Astrocyte of the cerebellum (primary cell): ENCODE results near the gene CIT.

Experiments used
- DNase-seq: peaks from one replicate; pipeline ENCODE4 v3.0.0-alpha.2; 2011; ENCODE audit warnings: low read depth
- H3K4me3 ChIP-seq: 2 replicates; pipeline ENCODE4 v1.5.1; 2011; ENCODE audit warnings: mild to moderate bottlenecking, low read depth, low read length, moderate library complexity
- in situ Hi-C: cut with HindIII; loops from 2 replicates; pipeline ENCODE4 v1.10.0; 2017; ENCODE audit warnings: low sequenced_read_pairs
- TF ChIP-seq, protein P1 (sequence below): IDR thresholded peaks from 2 replicates; pipeline ENCODE4 v1.5.1; 2012; ENCODE audit warnings: low read length, low read depth, moderate library complexity, mild to moderate bottlenecking; ENCODE audit errors: missing control alignments

CIT gene

DNA sequence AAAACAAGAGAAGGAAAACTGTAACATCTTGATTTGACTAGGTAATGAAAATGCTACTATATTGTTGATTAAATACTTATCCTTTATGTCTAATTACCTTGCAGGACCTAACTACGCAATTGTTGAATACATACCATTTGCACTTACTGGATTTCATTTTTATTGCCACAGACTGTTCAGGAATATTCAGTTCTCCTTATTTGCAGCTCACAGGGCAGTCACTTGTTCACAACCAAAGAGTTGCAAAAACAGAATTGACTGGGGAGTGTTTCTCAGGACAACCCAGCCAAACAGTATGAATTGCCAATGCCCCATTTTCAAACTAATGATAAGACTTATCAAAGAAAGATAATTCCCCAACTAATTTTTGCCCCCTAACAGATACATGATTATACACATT, 49.4 kb downstream of the CIT start:
- H3K4me3 ChIP-seq: no peak overlapping the region
- in situ Hi-C loops: no loop called here
- TF ChIP-seq, protein P1, sequence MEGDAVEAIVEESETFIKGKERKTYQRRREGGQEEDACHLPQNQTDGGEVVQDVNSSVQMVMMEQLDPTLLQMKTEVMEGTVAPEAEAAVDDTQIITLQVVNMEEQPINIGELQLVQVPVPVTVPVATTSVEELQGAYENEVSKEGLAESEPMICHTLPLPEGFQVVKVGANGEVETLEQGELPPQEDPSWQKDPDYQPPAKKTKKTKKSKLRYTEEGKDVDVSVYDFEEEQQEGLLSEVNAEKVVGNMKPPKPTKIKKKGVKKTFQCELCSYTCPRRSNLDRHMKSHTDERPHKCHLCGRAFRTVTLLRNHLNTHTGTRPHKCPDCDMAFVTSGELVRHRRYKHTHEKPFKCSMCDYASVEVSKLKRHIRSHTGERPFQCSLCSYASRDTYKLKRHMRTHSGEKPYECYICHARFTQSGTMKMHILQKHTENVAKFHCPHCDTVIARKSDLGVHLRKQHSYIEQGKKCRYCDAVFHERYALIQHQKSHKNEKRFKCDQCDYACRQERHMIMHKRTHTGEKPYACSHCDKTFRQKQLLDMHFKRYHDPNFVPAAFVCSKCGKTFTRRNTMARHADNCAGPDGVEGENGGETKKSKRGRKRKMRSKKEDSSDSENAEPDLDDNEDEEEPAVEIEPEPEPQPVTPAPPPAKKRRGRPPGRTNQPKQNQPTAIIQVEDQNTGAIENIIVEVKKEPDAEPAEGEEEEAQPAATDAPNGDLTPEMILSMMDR: no peak
- no peak for DNase-seq

DNA sequence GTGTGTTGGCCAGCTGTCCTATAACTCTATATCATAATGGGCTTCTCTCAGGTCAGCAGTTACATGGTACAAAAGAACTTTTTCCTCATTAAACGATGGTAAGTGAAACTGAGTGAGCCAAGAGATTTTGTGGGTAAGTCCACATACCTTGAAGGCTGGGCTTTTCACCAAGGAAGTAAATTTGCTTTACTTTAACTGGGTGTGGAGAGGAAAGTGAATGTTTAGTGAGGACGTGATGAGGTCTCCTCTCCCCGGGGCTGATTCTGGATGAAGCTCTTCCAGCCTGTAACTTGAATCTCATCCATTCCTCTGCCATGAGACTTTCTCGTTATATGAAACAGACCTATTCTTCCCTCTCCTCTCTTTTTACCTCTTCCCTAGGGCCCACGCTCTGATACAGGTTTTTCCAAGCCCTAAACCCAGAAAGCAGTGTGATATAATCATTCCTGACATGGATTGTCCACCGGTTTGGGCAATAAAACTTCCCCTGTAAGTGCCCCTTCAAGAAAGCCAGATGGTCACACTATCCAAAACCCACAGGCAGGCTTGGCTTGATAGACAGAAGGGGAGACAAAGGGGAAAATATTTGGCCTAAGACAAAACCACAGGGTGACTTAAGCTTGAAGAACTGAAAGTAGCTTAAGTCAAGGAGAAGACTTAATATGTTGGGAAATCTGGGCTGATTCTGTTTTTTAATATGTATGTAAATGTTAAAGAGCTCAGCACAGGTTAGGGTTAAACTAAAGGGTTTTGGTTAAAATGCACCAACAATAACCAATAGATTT, 50.3 kb downstream of the CIT start:
- in situ Hi-C loops: no loop called here
- no peak for DNase-seq

DNA sequence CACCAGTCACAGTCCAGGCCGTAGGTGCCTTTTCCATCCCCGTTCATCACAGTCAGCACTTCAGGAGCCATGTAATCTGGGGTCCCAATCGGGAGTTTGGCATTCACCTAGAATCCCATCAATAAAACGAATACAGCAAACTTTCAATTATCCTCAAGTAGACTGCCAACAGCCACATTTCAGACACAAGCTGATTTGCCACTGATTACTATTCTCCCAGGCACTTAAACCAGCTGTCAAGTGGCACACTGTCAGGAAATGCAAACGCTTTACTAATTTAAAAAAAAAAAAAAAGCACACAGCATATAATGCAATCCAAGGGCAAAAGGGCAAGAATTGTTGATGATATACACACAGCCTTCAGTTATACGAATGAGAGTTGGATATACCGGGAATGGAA, 51.9 kb downstream of the CIT start:
- no peak overlapping the region for H3K4me3 ChIP-seq
- TF ChIP-seq, protein P1: no peak
- in situ Hi-C loops: no loop called here
- no peak for DNase-seq

More for the DNA sequence above, 50.3 kb downstream of the CIT start:
- no peak overlapping the region for H3K4me3 ChIP-seq
- TF ChIP-seq, protein P1: no peak

DNA sequence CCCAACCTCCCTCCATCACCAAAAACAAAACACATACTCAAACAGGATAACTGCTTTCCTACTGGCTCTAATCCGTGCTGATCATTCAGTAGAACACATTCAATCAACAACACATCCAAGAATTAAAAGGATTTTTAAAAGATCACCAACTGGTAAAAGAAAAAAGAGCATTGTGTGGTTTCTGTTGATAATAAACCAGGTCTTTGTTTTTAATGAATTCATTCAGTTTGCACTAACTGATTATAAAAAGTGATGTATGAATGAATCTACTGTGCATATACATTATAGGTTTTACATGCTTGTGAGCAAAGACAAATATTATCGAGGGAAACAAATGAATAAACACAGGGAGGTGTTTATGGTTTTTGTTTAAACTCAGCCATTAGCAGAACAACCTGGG, 55.1 kb downstream of the CIT start:
- in situ Hi-C loops: no loop called here
- TF ChIP-seq, protein P1: no peak
- no peak for DNase-seq
- H3K4me3 ChIP-seq: no peak overlapping the region

DNA sequence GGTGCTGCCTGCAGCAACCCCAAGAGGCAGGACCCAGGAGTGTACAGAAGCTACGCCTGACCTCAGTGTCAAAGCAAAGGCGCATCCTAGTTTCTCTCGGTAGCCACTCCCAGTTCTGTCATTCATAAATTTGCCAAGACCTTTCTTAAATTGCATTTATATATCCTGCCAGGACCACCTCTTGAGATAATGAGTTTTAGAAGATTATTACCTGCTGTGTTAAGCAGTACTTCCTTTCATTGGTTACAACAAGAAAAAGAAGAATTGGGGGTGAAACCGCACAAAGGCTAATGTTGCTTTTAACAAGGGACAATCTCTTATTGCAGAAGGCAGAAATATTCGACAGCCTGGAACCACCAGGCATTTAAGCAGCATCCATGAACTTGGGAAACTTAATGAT, 57.8 kb downstream of the CIT start:
- DNase-seq: no peak
- TF ChIP-seq, protein P1: no peak
- in situ Hi-C loops: no loop called here

DNA sequence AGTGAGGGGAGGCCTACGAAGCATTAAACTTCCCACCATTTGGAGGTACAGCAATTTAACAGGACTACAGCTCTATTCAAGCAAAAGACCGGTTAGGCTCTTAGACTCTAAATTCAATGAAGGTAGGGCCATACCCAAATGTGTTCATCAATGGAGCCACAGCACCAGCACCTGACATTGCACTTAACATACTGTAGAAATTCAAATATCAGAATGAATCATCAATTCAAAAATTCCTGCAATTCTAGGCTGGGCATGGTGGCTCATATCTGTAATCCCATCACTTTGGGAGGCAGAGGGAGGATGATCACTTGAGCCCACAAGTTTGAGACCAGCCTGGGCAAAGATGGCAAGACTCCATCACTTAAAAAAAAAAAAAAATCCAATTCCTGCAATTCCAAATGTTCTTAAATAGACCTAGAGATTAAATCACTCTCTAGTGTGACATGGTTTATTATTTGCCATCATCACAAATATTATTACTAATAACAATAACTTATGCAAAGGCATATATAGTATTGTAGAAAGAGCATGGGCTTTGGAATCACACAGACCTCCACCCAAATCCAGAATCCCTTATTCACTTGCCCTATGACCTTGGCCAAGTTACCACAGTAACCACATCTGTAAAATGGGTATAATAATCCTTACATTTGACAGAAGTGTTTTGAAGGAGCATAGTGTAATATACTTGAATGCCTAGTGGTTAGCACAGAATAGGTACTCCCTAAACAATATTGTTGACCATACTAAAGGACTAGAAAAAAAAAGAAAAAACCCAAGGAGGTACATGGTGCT, 59.4 kb downstream of the CIT start:
- in situ Hi-C loops: no loop called here
- no peak overlapping the region for H3K4me3 ChIP-seq
- DNase-seq: no peak
- TF ChIP-seq, protein P1: no peak

More for the DNA sequence above, 57.8 kb downstream of the CIT start:
- no peak overlapping the region for H3K4me3 ChIP-seq
